ENCODE measurements around the gene TTLL11. TPM values are rescaled to one million over a fixed set of nuclear protein-coding genes. Genes with fewer than 3 reads are reported as not detected.

The TTLL11 gene
- total RNA-seq, 1 experiment from 2014 or later, result 13.6 TPM

- H3K4me3 Mint-ChIP-seq (ENCODE audit: unreplicated experiment), result no peak overlapping the region
- H3K4me1 Mint-ChIP-seq (ENCODE audit: insufficient read depth, unreplicated experiment), result no peaks in the 10 kb centered on the region
- no peaks in the 10 kb centered on the region for H3K27me3 Mint-ChIP-seq (ENCODE audit: insufficient read depth, unreplicated experiment)
- POLR2A ChIA-PET, result interaction anchor here (0.5 to 1.6 kb wide), 2 partner anchors 22 to 128 kb away, joined by 3 read pairs; no protein-coding TSS in a partner anchor
- peak overlapping the region; percentile 3 for H3K27ac Mint-ChIP-seq (ENCODE audit: low read depth, unreplicated experiment)
- no peak for DNase-seq (ENCODE audit: unreplicated experiment)
- TF ChIP-seq CTCF (IDR thresholded peaks at IDR 0.05; ENCODE audit: unreplicated experiment), result no peak
- intact Hi-C loops (cut with micrococcal nuclease), result no loop called here
- no TSS peak for BruUV-seq (replicated peaks)
- H3K36me3 Mint-ChIP-seq (ENCODE audit: insufficient read depth, unreplicated experiment), result no peaks in the 10 kb centered on the region
- no peaks in the 10 kb centered on the region for H3K9me3 Mint-ChIP-seq (ENCODE audit: unreplicated experiment)
- CTCF ChIA-PET, result interaction anchor here (1.4 kb wide), 1 partner anchor 276 kb away, joined by 3 read pairs; no protein-coding TSS in a partner anchor
Observed at GRCh38 chr9:121822093-121823085, 270.7 kb downstream of the TTLL11 start.

- peak overlapping the region; percentile 3 for H3K27ac Mint-ChIP-seq (ENCODE audit: low read depth, unreplicated experiment)
Observed at GRCh38 chr9:121821326-121821725, 271.8 kb downstream of the TTLL11 start.

GRCh38 chr9:121820286-121821005 is 272.7 kb downstream of the TTLL11 start:
- intact Hi-C loops (cut with micrococcal nuclease), result no loop called here
- DNase-seq (ENCODE audit: unreplicated experiment), result no peak
- Mint-ChIP-seq H3K9me3 (ENCODE audit: unreplicated experiment) (no peaks in the 10 kb centered on the region), H3K27me3 (ENCODE audit: insufficient read depth, unreplicated experiment) (no peaks in the 10 kb centered on the region), H3K4me1 (ENCODE audit: insufficient read depth, unreplicated experiment) (no peaks in the 10 kb centered on the region), H3K27ac (ENCODE audit: low read depth, unreplicated experiment) (no peak overlapping the region), H3K36me3 (ENCODE audit: insufficient read depth, unreplicated experiment) (no peaks in the 10 kb centered on the region), H3K4me3 (ENCODE audit: unreplicated experiment) (no peak overlapping the region)
- BruUV-seq (replicated peaks), result no TSS peak
- TF ChIP-seq CTCF (IDR thresholded peaks at IDR 0.05; ENCODE audit: unreplicated experiment), result no peak
- ChIA-PET CTCF (interaction anchor here (0.5 to 0.6 kb wide), 2 partner anchors 136 to 1652 kb away, joined by 3 read pairs; no protein-coding TSS in a partner anchor), POLR2A (interaction anchor here (1.2 kb wide), 1 partner anchor 120 kb away, joined by 5 read pairs; no protein-coding TSS in a partner anchor)

More at GRCh38 chr9:121821326-121821725, 271.8 kb downstream of the TTLL11 start:
- DNase-seq (ENCODE audit: unreplicated experiment), result no peak
- Mint-ChIP-seq H3K4me3 (ENCODE audit: unreplicated experiment) (no peak overlapping the region), H3K27me3 (ENCODE audit: insufficient read depth, unreplicated experiment) (no peaks in the 10 kb centered on the region), H3K36me3 (ENCODE audit: insufficient read depth, unreplicated experiment) (no peaks in the 10 kb centered on the region), H3K9me3 (ENCODE audit: unreplicated experiment) (no peaks in the 10 kb centered on the region), H3K4me1 (ENCODE audit: insufficient read depth, unreplicated experiment) (no peaks in the 10 kb centered on the region)
- intact Hi-C loops (cut with micrococcal nuclease), result no loop called here
- ChIA-PET CTCF (no interaction called here), POLR2A (interaction anchor here (1.2 kb wide), 1 partner anchor 121 kb away, joined by 5 read pairs; no protein-coding TSS in a partner anchor)
- no peak for TF ChIP-seq CTCF (IDR thresholded peaks at IDR 0.05; ENCODE audit: unreplicated experiment)
- no TSS peak for BruUV-seq (replicated peaks)
